ENCODE results near the gene MSLN.

The MSLN gene

GRCh38 chr16:794853-795466, 34.4 kb downstream of the MSLN start:
- DNase-seq, result no peak

DNA sequence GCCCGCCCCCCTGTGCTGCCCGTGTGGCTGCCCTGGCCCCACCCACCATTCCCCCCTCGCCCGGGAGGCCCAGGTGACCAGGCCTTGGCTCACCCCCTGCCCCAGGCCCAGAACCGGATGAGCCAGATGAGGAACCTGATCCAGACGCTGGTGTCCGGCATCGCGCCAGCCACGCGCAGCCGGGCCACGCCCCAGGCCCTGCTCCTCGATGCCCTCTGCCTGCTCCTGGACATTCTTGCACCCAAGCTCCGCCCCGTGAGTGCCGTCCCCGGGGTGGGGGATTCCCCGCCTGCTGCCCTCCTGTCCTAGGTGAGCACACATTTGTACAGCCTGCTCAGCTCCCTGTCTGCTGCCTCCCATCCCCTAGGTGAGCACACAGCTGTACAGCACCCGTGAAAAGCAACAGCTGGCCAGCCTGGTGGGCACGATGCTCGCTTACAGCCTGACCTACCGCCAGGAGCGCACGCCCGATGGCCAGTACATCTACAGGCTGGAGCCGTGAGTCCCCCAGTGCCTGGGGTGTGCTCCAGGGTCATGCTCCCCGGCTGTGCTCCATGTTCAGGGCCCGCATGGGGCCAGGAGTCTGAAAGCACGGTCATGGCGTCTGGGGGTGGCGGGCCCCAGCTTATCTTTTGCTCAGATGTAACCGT, 35.2 kb downstream of the MSLN start:
- no peak for DNase-seq

DNA sequence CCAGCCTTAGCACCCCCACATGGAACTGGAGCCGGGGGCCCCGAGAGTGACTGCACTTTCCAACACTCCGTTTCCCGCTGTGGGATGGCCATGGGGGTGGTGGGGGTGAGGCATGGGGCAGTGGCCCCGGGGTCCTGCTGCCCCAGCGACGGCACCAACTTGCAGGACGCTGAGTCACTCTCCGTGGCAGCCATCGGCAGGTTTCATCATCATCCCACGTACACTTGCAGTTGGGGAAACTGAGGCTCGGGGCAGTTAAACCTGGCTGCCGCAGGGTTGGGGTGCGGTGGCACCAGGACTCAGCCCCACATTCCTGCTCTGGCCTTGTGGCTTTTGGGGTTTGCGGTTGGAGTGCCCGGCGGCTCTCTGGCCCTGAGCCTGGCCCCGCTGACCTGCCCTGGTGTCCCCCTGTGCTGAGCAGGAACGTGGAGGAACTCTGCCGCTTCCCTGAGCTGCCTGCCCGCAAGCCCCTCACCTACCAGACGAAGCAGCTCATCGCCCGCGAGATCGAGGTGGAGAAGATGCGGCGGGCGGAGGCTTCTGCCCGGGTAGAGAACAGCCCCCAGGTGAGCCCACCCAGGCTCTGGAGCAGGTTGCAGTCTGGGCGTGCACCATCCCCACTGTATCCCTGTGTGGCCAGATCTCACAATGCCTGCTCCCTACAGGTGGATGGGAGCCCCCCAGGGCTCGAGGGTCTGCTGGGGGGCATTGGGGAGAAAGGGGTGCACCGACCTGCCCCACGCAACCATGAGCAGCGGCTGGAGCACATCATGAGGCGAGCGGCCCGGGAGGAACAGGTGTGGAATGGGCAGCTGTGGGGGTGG, 36.0 kb downstream of the MSLN start:
- no peak for DNase-seq

- no peak for DNase-seq
Measured at GRCh38 chr16:797120-797420, 36.5 kb downstream of the MSLN start.

GRCh38 chr16:797686-798085, 37.2 kb downstream of the MSLN start:
- DNase-seq, result no peak

- DNase-seq, result no peak
Measured at GRCh38 chr16:798666-799065, 38.1 kb downstream of the MSLN start.

GRCh38 chr16:799111-799947, 38.8 kb downstream of the MSLN start:
- DNase-seq, result no peak

- DNase-seq, result no peak
Measured at GRCh38 chr16:799948-800833, 39.7 kb downstream of the MSLN start, which contains the start of gene GNG13. Gene GNG13 (minus strand): TSS chr16:800734. CDS start chr16:799077, 1,657 bp downstream.

DNA sequence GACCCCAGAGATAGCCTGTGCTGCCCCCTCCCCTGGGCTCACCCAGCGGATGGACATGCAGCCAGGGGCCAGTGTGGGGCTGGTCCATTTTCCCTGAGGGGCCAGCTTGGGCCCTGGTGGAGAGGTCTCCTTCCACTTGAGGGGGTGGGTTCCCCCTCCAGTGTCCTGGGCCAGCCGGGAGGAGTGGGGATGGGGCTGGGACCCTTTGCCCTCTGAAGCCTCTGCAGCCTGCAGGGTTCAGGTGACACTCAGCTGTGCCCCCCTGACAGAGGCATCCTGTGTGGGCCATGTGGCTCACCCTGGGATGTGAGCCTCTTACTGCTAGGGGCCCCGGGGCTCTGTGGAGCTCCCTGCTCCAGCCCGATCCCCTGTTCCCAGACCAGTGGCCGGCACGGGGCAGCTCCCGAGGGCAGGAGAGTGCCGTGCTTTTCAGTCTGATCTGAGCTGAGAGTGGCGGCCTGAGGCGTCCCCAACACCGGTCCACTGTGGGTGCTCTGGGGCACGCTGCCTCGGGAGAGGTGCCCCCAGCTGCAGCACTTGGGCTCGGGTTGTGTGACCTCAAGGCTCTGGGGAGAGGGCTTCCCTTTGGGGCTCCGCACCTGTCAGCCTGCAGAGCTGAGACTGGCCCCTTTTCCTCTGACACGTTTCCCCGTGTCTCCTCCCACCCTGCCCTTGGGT, 40.4 kb downstream of the MSLN start:
- no peak for DNase-seq

DNA sequence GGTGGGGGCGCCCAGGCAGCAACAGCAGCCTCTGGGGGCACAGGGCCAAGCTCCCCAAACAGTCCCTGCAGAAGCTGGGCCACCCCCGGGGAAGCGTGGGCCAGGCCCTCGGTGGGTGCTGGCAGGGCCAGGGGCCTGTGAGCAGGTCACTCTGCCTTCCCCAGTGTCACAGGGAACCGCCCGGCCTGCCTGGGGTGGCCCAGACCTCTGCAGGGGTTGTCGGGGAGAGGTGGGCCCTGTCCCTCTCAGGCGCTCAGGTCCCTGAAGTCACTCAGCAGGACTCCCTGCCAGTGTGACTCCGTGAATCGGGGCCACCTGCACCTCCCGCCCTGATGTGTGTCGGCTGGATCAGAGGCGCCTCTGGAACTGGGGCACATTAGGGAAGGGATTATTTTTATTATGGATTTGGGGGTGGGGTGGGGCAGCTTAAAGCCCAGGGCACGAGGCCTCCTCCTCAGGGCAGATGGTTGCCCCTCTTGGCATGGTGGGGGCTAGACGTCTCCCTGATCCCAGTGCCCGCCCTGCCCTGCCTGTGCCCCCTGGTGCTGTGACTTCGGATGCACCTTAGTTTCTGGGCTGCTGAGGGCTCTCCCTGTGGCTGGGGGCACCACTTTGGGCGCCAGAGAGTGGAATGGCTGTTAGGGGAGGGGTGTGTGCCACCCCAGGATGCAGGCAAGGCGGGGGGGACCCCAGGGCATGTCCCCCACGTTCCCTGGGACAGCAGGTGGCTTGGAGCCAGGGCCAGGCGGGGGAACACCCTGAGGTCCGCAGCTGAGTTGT, 41.2 kb downstream of the MSLN start:
- DNase-seq, result no peak

- no peak for DNase-seq
Measured at GRCh38 chr16:802461-802860, 41.9 kb downstream of the MSLN start.

- no peak for DNase-seq
Measured at GRCh38 chr16:802914-803753, 42.6 kb downstream of the MSLN start.

DNA sequence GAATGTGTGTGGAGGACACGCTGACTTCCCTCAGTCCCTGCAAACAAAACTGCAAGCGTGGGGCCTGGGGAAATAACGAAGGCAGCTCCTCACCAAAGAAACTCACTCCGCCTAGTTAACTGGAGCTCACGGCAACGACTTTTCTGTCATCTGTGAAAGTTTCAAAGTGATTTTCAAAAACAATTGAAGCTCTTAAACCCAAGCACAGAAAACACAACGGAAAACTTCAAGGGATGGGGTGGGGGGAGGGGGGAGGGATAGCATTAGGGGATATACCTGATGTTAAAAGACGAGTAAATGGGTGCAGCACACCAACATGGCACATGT, 43.2 kb downstream of the MSLN start:
- DNase-seq, result no peak

- no peak for DNase-seq
Measured at GRCh38 chr16:804193-805048, 43.9 kb downstream of the MSLN start.

DNA sequence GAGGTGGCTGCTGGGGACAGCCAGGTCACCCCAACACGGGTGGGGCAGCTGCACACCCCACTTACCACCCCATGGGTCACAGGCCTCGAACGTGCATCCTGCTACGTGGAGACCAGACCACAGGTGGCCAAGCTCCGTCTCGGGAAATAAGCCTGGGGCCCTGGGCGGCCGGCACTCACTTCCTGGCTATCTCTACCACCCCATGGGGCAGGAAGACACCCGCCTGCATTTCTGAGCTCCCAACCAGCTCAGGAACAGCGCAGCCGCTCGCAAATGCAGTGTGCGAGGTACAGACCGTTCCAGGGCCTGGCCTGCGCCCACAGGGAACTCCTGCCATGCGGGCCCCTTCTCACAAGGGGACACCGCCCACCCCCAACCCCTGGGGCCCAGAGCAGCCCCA, 44.9 kb downstream of the MSLN start:
- no peak for DNase-seq

GRCh38 chr16:807347-808084, 47.0 kb downstream of the MSLN start:
- peak; percentile 82 for DNase-seq

DNA sequence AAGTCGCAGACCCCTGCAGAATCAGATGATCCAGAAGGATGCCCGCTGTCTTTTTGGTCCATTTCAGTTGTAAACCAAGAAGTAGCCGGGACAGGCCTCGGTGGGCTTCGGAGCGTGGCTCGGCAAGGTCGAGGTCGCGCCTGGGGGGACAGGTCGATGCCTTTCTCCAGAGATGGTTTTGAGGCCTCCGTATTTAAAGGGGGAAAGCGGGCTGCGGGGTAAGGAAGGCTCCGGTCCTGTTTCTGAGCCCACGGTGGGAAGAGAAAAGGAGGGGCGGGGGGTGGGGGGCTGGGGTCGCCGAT, 47.5 kb downstream of the MSLN start:
- DNase-seq, result no peak

- DNase-seq, result peak; percentile 58
Measured at GRCh38 chr16:813204-813915, 52.8 kb downstream of the MSLN start.

Data from stimulated activated CD4-positive, alpha-beta T cell treated with anti-CD3 and anti-CD28 coated beads, Interleukin-12 subunit alpha, Interleukin-12 subunit beta, amount 100 ng/mL, for 4 hours (primary cell).